ENCODE measurements around the gene STXBP5L.

The STXBP5L gene

DNA sequence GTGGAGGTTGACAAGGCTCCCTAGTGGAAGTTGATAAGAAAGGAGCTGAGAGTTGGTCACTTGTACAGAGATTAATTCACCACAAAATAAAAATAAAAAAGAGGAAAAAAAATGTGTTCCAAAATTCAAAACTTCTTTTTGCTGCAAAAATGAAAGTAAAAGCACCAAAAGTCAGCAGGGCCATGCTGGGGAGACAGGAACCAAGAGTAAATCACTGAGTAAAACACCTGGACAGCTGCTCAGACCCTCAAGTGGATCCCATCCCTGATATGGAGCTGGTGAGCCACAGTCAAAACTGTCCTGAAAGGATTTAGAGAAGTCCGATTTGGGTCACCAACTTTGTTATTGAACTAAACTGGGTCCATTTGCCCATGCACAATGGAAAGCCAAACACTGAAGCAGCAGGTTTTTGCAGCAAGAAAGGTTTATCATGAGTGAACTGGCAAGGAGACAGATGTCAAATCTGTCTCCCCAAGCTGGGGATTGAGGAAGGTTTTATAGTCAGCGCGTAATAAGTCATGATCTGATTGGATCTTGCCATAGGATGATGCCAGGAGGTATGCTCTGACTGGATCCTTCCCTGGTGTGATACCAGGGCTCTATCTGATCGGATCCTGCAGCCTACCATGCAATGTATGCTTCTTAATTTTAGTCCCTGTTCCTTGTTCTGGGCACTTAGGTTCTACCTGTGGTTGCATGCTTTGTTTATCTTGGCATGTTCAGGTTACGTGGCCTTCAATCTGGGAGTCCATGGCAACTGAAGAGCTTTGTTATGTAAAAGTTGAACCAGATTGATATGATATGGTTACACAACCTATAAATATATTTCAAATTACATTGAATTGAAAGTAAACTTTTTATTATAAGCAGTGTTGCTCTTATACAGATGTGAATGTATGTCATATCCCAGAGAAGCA, 324.6 kb downstream of the STXBP5L start:
- ChIA-PET POLR2A (no interaction called here), CTCF (no interaction called here)
- TF ChIP-seq SP1 (IDR thresholded peaks at IDR 0.05) (no peak), BHLHE40 (IDR thresholded peaks at IDR 0.05; ENCODE audit: borderline replicate concordance) (no peak), FOXM1 (IDR thresholded peaks at IDR 0.05; ENCODE audit: borderline replicate concordance) (no peak), NFRKB (IDR thresholded peaks at IDR 0.05) (no peak), CTBP1 (IDR thresholded peaks at IDR 0.05; ENCODE audit: borderline replicate concordance) (no peak)
- no peak for DNase-seq (ENCODE audit: extremely low spot score)

- ChIA-PET POLR2A (no interaction called here), CTCF (no interaction called here)
- no peak for DNase-seq (ENCODE audit: extremely low spot score)
- no peak for TF ChIP-seq L3MBTL2 (conservative IDR thresholded peaks at IDR 0.05)
- TF ChIP-seq FOXM1 (IDR thresholded peaks at IDR 0.05; ENCODE audit: borderline replicate concordance), result no peak
- TF ChIP-seq BHLHE40 (IDR thresholded peaks at IDR 0.05; ENCODE audit: borderline replicate concordance), result no peak
- no peak for TF ChIP-seq SP1 (IDR thresholded peaks at IDR 0.05)
- TF ChIP-seq ZNF384 (IDR thresholded peaks at IDR 0.05), result no peak
- TF ChIP-seq FOXK2 (IDR thresholded peaks at IDR 0.05), result no peak
- TF ChIP-seq LEF1 (IDR thresholded peaks at IDR 0.05; ENCODE audit: borderline replicate concordance), result no peak
- no peak for TF ChIP-seq ARNT (IDR thresholded peaks at IDR 0.05)
- no peak for TF ChIP-seq FOXA1 (IDR thresholded peaks at IDR 0.05)
- no peak for TF ChIP-seq NFRKB (IDR thresholded peaks at IDR 0.05)
- no peak for TF ChIP-seq SUZ12 (IDR thresholded peaks at IDR 0.05)
- no peak for TF ChIP-seq PKNOX1 (IDR thresholded peaks at IDR 0.05)
- TF ChIP-seq TARDBP (IDR thresholded peaks at IDR 0.05), result no peak
Measured at GRCh38 chr3:121243208-121243607, 335.2 kb downstream of the STXBP5L start.

GRCh38 chr3:121252676-121253075, 344.7 kb downstream of the STXBP5L start:
- POLR2A ChIA-PET, result no interaction called here
- no peak for TF ChIP-seq NFRKB (IDR thresholded peaks at IDR 0.05)
- TF ChIP-seq CTBP1 (IDR thresholded peaks at IDR 0.05; ENCODE audit: borderline replicate concordance), result no peak
- no peak for TF ChIP-seq SUZ12 (IDR thresholded peaks at IDR 0.05)
- CTCF ChIA-PET, result no interaction called here
- DNase-seq (ENCODE audit: extremely low spot score), result no peak

DNA sequence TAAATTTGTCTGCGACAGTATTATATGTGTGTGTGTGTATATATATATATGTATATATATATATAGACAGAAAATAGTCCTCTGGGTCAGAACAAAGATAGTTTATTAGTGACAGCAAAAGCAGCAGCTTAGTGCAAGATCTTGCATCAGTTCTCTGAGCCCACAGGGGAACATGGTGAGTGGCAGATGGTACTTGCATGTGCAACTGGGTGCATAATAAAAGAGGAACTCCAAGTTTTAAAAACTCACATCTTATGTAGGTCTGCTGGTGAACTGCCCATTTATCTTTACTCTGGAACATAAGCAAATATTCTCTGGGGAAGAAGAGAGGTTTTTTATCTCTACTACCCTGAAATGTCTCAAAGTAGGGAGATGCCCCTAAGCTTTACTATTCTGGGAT, 361.4 kb downstream of the STXBP5L start:
- DNase-seq (ENCODE audit: extremely low spot score), result no peak
- ChIA-PET POLR2A (no interaction called here), CTCF (no interaction called here)
- TF ChIP-seq FOXK2 (IDR thresholded peaks at IDR 0.05) (no peak), FOXM1 (IDR thresholded peaks at IDR 0.05; ENCODE audit: borderline replicate concordance) (no peak), ELF4 (IDR thresholded peaks at IDR 0.05) (no peak), SP1 (IDR thresholded peaks at IDR 0.05) (no peak)

GRCh38 chr3:121274411-121274810, 366.4 kb downstream of the STXBP5L start:
- ChIA-PET CTCF (no interaction called here), POLR2A (no interaction called here)
- no peak for TF ChIP-seq ARNT (IDR thresholded peaks at IDR 0.05)
- no peak for TF ChIP-seq FOXK2 (IDR thresholded peaks at IDR 0.05)
- no peak for DNase-seq (ENCODE audit: extremely low spot score)

DNA sequence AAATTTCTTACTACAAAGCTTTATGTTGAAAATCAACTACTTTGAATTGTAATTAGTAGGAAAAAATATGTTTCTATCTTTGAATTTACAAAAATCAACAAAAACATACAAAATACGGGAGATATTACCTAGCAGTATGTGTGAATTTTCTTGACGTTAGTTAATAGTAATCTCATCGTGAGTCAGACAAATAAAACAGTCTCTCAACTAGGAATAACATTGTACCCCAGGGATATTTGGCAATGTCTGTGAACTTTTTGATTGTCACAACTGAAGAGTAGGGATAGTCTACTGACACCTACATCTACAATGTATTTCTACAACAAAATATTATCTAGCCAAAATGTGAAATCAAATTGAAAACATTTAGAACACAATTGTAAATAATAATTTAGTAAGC, 387.4 kb downstream of the STXBP5L start:
- POLR2A ChIA-PET, result no interaction called here
- TF ChIP-seq CTBP1 (IDR thresholded peaks at IDR 0.05; ENCODE audit: borderline replicate concordance), result no peak
- no peak for TF ChIP-seq LEF1 (IDR thresholded peaks at IDR 0.05; ENCODE audit: borderline replicate concordance)
- no peak for TF ChIP-seq BHLHE40 (IDR thresholded peaks at IDR 0.05; ENCODE audit: borderline replicate concordance)
- TF ChIP-seq ZNF384 (IDR thresholded peaks at IDR 0.05), result no peak
- TF ChIP-seq PKNOX1 (IDR thresholded peaks at IDR 0.05), result no peak
- no peak for TF ChIP-seq HDGF (IDR thresholded peaks at IDR 0.05; ENCODE audit: borderline replicate concordance)
- TF ChIP-seq SUZ12 (IDR thresholded peaks at IDR 0.05), result no peak
- no peak for TF ChIP-seq ARNT (IDR thresholded peaks at IDR 0.05)
- TF ChIP-seq SP1 (IDR thresholded peaks at IDR 0.05), result no peak
- no peak for TF ChIP-seq FOXM1 (IDR thresholded peaks at IDR 0.05; ENCODE audit: borderline replicate concordance)
- no peak for TF ChIP-seq FOXA1 (IDR thresholded peaks at IDR 0.05)
- TF ChIP-seq L3MBTL2 (conservative IDR thresholded peaks at IDR 0.05), result no peak
- TF ChIP-seq TARDBP (IDR thresholded peaks at IDR 0.05), result no peak
- TF ChIP-seq ELF4 (IDR thresholded peaks at IDR 0.05), result no peak
- DNase-seq (ENCODE audit: extremely low spot score), result no peak
- CTCF ChIA-PET, result no interaction called here

GRCh38 chr3:121295979-121296378, 388.0 kb downstream of the STXBP5L start:
- ChIA-PET CTCF (no interaction called here), POLR2A (no interaction called here)
- TF ChIP-seq SP1 (IDR thresholded peaks at IDR 0.05) (no peak), SUZ12 (IDR thresholded peaks at IDR 0.05) (no peak), L3MBTL2 (conservative IDR thresholded peaks at IDR 0.05) (no peak), ARNT (IDR thresholded peaks at IDR 0.05) (no peak), CTBP1 (IDR thresholded peaks at IDR 0.05; ENCODE audit: borderline replicate concordance) (no peak), FOXA1 (IDR thresholded peaks at IDR 0.05) (no peak), FOXM1 (IDR thresholded peaks at IDR 0.05; ENCODE audit: borderline replicate concordance) (no peak), NFRKB (IDR thresholded peaks at IDR 0.05) (no peak), PKNOX1 (IDR thresholded peaks at IDR 0.05) (no peak), TARDBP (IDR thresholded peaks at IDR 0.05) (no peak)
- DNase-seq (ENCODE audit: extremely low spot score), result no peak

Measured in HEK293T (cell line).